MM.1S (cell line): Measurements from ENCODE around the gene GLRA3.
"Not testable (repeated sequence)": the region's sequence is repeated elsewhere in the genome, so short reads cannot be mapped to it uniquely, and the experiment has no call there.

Experiments
- DNase-seq: peaks from one replicate; pipeline ENCODE4 v3.0.0-alpha.2; 2015
- H2AFZ ChIP-seq: fragments of 300-600 bp; sonication (generic); 2 replicates; pipeline ENCODE4 v1.6.0; 2016; ENCODE audit warnings: antibody characterized with exemption, low read length
- H3F3A ChIP-seq: fragments of 300-600 bp; sonication (generic); 2 replicates; pipeline ENCODE4 v1.6.1; 2016; ENCODE audit warnings: mild to moderate bottlenecking, antibody characterized with exemption, low read length, moderate library complexity, mixed read lengths; ENCODE audit not compliant: insufficient read depth
- H3K27ac ChIP-seq: fragments of 300-600 bp; sonication (generic); 2 replicates; pipeline ENCODE4 v1.5.1; 2016; ENCODE audit warnings: mild to moderate bottlenecking, low read length
- H3K27me3 ChIP-seq: fragments of 300-600 bp; sonication (generic); replicated peaks from 2 replicates; pipeline ENCODE4 v1.6.0; 2016; ENCODE audit warnings: low read length; ENCODE audit not compliant: insufficient read depth
- H3K36me3 ChIP-seq: fragments of 300-600 bp; sonication (generic); replicated peaks from 2 replicates; pipeline ENCODE4 v1.6.1; 2016; ENCODE audit warnings: mild to moderate bottlenecking, low read length, mixed read lengths; ENCODE audit not compliant: insufficient read depth
- H3K4me1 ChIP-seq: fragments of 300-600 bp; sonication (generic); 2 replicates; pipeline ENCODE4 v1.6.1; 2016; ENCODE audit warnings: low read length, mixed read lengths
- H3K4me2 ChIP-seq: fragments of 300-600 bp; sonication (generic); 2 replicates; pipeline ENCODE4 v1.6.0; 2016; ENCODE audit warnings: low read depth, low read length
- H3K4me3 ChIP-seq: fragments of 300-600 bp; sonication (generic); 2 replicates; pipeline ENCODE4 v1.5.1; 2016; ENCODE audit warnings: low read length, mixed read lengths
- H3K79me2 ChIP-seq: fragments of 300-600 bp; sonication (generic); 2 replicates; pipeline ENCODE4 v1.6.1; 2016; ENCODE audit warnings: mixed run types, low read length, mixed read lengths
- H3K9ac ChIP-seq: fragments of 300-600 bp; sonication (generic); 2 replicates; pipeline ENCODE4 v1.6.1; 2016; ENCODE audit warnings: low read length, mixed read lengths
- H3K9me2 ChIP-seq: fragments of 300-600 bp; sonication (generic); replicated peaks from 2 replicates; pipeline ENCODE4 v1.6.1; 2016; ENCODE audit warnings: mild to moderate bottlenecking, low read length, mixed read lengths; ENCODE audit not compliant: insufficient read depth
- H3K9me3 ChIP-seq: fragments of 300-600 bp; sonication (generic); replicated peaks from 2 replicates; pipeline ENCODE4 v1.6.1; 2016; ENCODE audit warnings: mild to moderate bottlenecking, low read length, mixed read lengths; ENCODE audit not compliant: insufficient read depth
- H4K20me1 ChIP-seq: fragments of 300-600 bp; sonication (generic); 2 replicates; pipeline ENCODE4 v1.6.1; 2016; ENCODE audit warnings: mild to moderate bottlenecking, low read length, moderate library complexity, mixed read lengths; ENCODE audit not compliant: insufficient read depth
- CTCF ChIP-seq: fragments of 300-600 bp; sonication (generic); IDR thresholded peaks from 2 replicates; pipeline ENCODE4 v1.5.1; 2016; ENCODE audit warnings: antibody characterized with exemption, low read length, mixed read lengths
- EZH2 ChIP-seq: fragments of 300-600 bp; sonication (generic); optimal IDR thresholded peaks from 2 replicates; pipeline ENCODE3; 2017; ENCODE audit warnings: low read depth, mild to moderate bottlenecking, antibody characterized with exemption, low read length, mixed read lengths
- EZH2phosphoT487 ChIP-seq: fragments of 300-600 bp; sonication (generic); IDR thresholded peaks from 2 replicates; pipeline ENCODE4 v1.6.1; 2018; ENCODE audit warnings: antibody characterized with exemption, low read length

Gene GLRA3

GRCh38 chr4:174794543-174795094 is 34.4 kb downstream of the GLRA3 start:
- H3K4me2 ChIP-seq, result no peak overlapping the region
- no peak overlapping the region for H3K9ac ChIP-seq

GRCh38 chr4:174789657-174790056 is 39.4 kb downstream of the GLRA3 start:
- Histone ChIP-seq H3K4me1 (peaks cover 22% of the 10 kb centered on the region), H3K9ac (no peak overlapping the region)
- TF ChIP-seq CTCF, result no peak
- no peak for TF ChIP-seq EZH2
- no peak for TF ChIP-seq EZH2phosphoT487

More at GRCh38 chr4:174794543-174795094, 34.4 kb downstream of the GLRA3 start:
- no peaks in the 10 kb centered on the region for H3K36me3 ChIP-seq
- 0 out of 2 replicates have a peak, but pooled peaks cover 2% of the 10 kb centered on the region for H3K4me1 ChIP-seq
- no peak for TF ChIP-seq EZH2phosphoT487
- no peak for TF ChIP-seq EZH2
- no peak for TF ChIP-seq CTCF
- H3K27ac ChIP-seq, result no peak overlapping the region
- H3K9me2 ChIP-seq, result no peaks in the 10 kb centered on the region
- H4K20me1 ChIP-seq, result no peaks in the 10 kb centered on the region
- H3F3A ChIP-seq, result no peaks in the 10 kb centered on the region
- no peaks in the 10 kb centered on the region for H3K79me2 ChIP-seq
- H3K9me3 ChIP-seq, result no peaks in the 10 kb centered on the region
- no peaks in the 10 kb centered on the region for H3K27me3 ChIP-seq
- H2AFZ ChIP-seq, result no peak overlapping the region
- DNase-seq, result no peak
- no peak overlapping the region for H3K4me3 ChIP-seq

GRCh38 chr4:174778274-174778986 is 50.6 kb downstream of the GLRA3 start:
- H3K9me3 ChIP-seq, H3K27me3 ChIP-seq, H3K4me1 ChIP-seq, DNase-seq, H3K4me3 ChIP-seq, H3K9ac ChIP-seq, H2AFZ ChIP-seq, H3F3A ChIP-seq, H3K4me2 ChIP-seq, H3K27ac ChIP-seq, H3K79me2 ChIP-seq, H3K9me2 ChIP-seq, H4K20me1 ChIP-seq, H3K36me3 ChIP-seq: not testable (repeated sequence)

More at GRCh38 chr4:174789657-174790056, 39.4 kb downstream of the GLRA3 start:
- no peak overlapping the region for H2AFZ ChIP-seq
- no peaks in the 10 kb centered on the region for H3K9me2 ChIP-seq
- H3K36me3 ChIP-seq, result no peaks in the 10 kb centered on the region
- no peak for DNase-seq
- H3F3A ChIP-seq, result 0 out of 2 replicates have a peak, but pooled peaks cover 4% of the 10 kb centered on the region
- H3K4me2 ChIP-seq, result no peak overlapping the region
- H3K79me2 ChIP-seq, result no peaks in the 10 kb centered on the region
- no peak overlapping the region for H3K27ac ChIP-seq
- no peak overlapping the region for H3K4me3 ChIP-seq
- no peaks in the 10 kb centered on the region for H3K27me3 ChIP-seq
- no peaks in the 10 kb centered on the region for H3K9me3 ChIP-seq
- H4K20me1 ChIP-seq, result no peaks in the 10 kb centered on the region

GRCh38 chr4:174775366-174775765 is 53.7 kb downstream of the GLRA3 start:
- H3K27me3 ChIP-seq, result no peaks in the 10 kb centered on the region
- no peak overlapping the region for H3K4me3 ChIP-seq
- TF ChIP-seq CTCF (no peak), EZH2phosphoT487 (no peak), EZH2 (no peak)
- no peaks in the 10 kb centered on the region for H3K36me3 ChIP-seq
- H4K20me1 ChIP-seq, result no peaks in the 10 kb centered on the region
- no peak overlapping the region for H3K4me2 ChIP-seq
- no peaks in the 10 kb centered on the region for H3K9me2 ChIP-seq
- DNase-seq, result no peak
- H3K4me1 ChIP-seq, result no peaks in the 10 kb centered on the region
- no peak overlapping the region for H3K27ac ChIP-seq
- no peaks in the 10 kb centered on the region for H3K9me3 ChIP-seq
- H3K79me2 ChIP-seq, result no peaks in the 10 kb centered on the region
- H3K9ac ChIP-seq, result no peak overlapping the region
- H2AFZ ChIP-seq, result no peak overlapping the region
- H3F3A ChIP-seq, result no peaks in the 10 kb centered on the region
